Mammary epithelial cell (primary cell): Measurements from ENCODE around the gene GALNT18.

Source experiments
- CTCF ChIP-seq, 2 donors: IDR thresholded peaks in 1 of 2; conservative IDR thresholded peaks in 1 of 2; 2 replicates each; pipeline ENCODE4 v1.5.1; 2011 to 2012; ENCODE audit warnings: inconsistent platforms in 2 of 2, low read length in 2 of 2, mild to moderate bottlenecking in 2 of 2, control low read depth in 1 of 2, low read depth in 1 of 2; ENCODE audit not compliant: insufficient read depth in 1 of 2; ENCODE audit errors: extremely low read depth in 1 of 2
- EZH2 ChIP-seq: IDR thresholded peaks from 2 replicates; pipeline ENCODE4 v1.6.1; 2012; ENCODE audit warnings: low read length, inconsistent platforms, borderline replicate concordance

- no peak for TF ChIP-seq CTCF (conservative IDR thresholded peaks at IDR 0.05 in 1 of 2, IDR thresholded peaks at IDR 0.05 in 1 of 2; ENCODE audit: extremely low read depth in 1 of 2, insufficient read depth in 1 of 2, low read depth in 1 of 2, low read length in 2 of 2)
- no peak for TF ChIP-seq EZH2
These were observed 83.4 kb downstream of the GALNT18 start for GRCh38 chr11:11538277-11538960.
